Measurements from ENCODE around the gene TSHZ2.
"Not testable (repeated sequence)": the region's sequence is repeated elsewhere in the genome, so short reads cannot be mapped to it uniquely, and the experiment has no call there.

The TSHZ2 gene

GRCh38 chr20:53515749-53516148, 543.6 kb downstream of the TSHZ2 start:
- H2AFZ ChIP-seq (ENCODE audit: low read depth, low read length): no peak overlapping the region
- WGBS: 100% methylated on average over 3 of the region's 4 CpGs

DNA sequence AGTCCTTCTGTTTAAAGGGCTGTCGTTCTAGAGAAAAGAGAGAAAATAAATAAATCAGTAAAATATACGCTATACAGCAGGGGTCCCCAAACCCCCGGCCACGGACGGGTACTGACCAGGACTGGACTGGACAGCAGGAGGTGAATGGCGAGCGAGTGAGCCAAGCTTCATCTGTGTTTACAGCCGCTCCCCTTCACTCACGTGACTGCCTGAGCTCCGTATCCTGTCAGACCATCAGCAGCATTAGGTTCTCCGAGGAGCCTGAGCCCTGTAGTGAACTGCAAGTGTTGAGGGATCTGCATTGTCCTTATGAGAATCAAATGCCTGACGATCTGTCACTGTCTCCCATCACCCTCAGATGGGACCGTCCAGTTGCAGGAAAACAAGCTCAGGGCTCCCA, 545.0 kb downstream of the TSHZ2 start:
- Histone ChIP-seq H4K8ac (ENCODE audit: low read length) (no peak overlapping the region), H3K18ac (ENCODE audit: low read depth in 1 of 2, low read length in 2 of 2) (no peak overlapping the region), H2AFZ (ENCODE audit: low read depth, low read length) (no peak overlapping the region), H4K91ac (ENCODE audit: low read length) (no peak overlapping the region), H3K4ac (ENCODE audit: low read depth in 1 of 2, low read length in 2 of 2) (no peak overlapping the region), H3K4me1 (ENCODE audit: control insufficient read depth, insufficient read depth, low read depth, low read length) (no peaks in the 10 kb centered on the region), H3K27me3 (ENCODE audit: control insufficient read depth in 1 of 2, insufficient read depth in 1 of 2, low read length in 2 of 2) (no peaks in the 10 kb centered on the region), H3K9ac (ENCODE audit: low read length) (no peak overlapping the region), H3K14ac (ENCODE audit: low read length in 2 of 2) (no peak overlapping the region), H3K27ac (ENCODE audit: low read length, poor library complexity, severe bottlenecking) (no peak overlapping the region), H3K23ac (ENCODE audit: low read length in 2 of 2) (no peak overlapping the region), H3K9me3 (ENCODE audit: control insufficient read depth, low read length) (no peaks in the 10 kb centered on the region), H2BK120ac (ENCODE audit: low read depth, low read length) (no peak overlapping the region), H2BK12ac (ENCODE audit: low read length in 2 of 2) (no peak overlapping the region), H3K36me3 (ENCODE audit: control insufficient read depth in 1 of 2, insufficient read depth in 2 of 2, low read depth in 1 of 2, low read length in 2 of 2) (no peaks in the 10 kb centered on the region), H2BK5ac (ENCODE audit: low read depth, low read length, poor library complexity, severe bottlenecking) (no peak overlapping the region), H3K4me2 (ENCODE audit: low read length, poor library complexity, severe bottlenecking) (no peak overlapping the region), H2AK5ac (ENCODE audit: low read length, severe bottlenecking) (no peak overlapping the region), H3K79me1 (replicated peaks; ENCODE audit: low read length, poor library complexity, severe bottlenecking) (no peaks in the 10 kb centered on the region), H3K4me3 (ENCODE audit: insufficient read depth in 1 of 2, low read depth in 1 of 2, low read length in 2 of 2) (no peak overlapping the region), H2BK15ac (ENCODE audit: low read depth, poor library complexity, severe bottlenecking) (no peak overlapping the region)
- WGBS: 85% methylated on average over 12 of the region's 13 CpGs
- no peak for DNase-seq

More at GRCh38 chr20:53515749-53516148, 543.6 kb downstream of the TSHZ2 start:
- H3K9ac ChIP-seq (ENCODE audit: low read length): no peak overlapping the region
- H3K4ac ChIP-seq (ENCODE audit: low read depth in 1 of 2, low read length in 2 of 2): no peak overlapping the region
- H2AK5ac ChIP-seq (ENCODE audit: low read length, severe bottlenecking): no peak overlapping the region
- H2BK12ac ChIP-seq (ENCODE audit: low read length in 2 of 2): no peak overlapping the region
- H3K14ac ChIP-seq (ENCODE audit: low read length in 2 of 2): no peak overlapping the region
- no peak overlapping the region for H3K18ac ChIP-seq (ENCODE audit: low read depth in 1 of 2, low read length in 2 of 2)
- no peak overlapping the region for H3K27ac ChIP-seq (ENCODE audit: low read length, poor library complexity, severe bottlenecking)
- no peak overlapping the region for H2BK5ac ChIP-seq (ENCODE audit: low read depth, low read length, poor library complexity, severe bottlenecking)
- no peak overlapping the region for H2BK120ac ChIP-seq (ENCODE audit: low read depth, low read length)
- H3K23ac ChIP-seq (ENCODE audit: low read length in 2 of 2): no peak overlapping the region
- no peak for DNase-seq
- H3K4me3 ChIP-seq (ENCODE audit: insufficient read depth in 1 of 2, low read depth in 1 of 2, low read length in 2 of 2): no peak overlapping the region
- H3K4me2 ChIP-seq (ENCODE audit: low read length, poor library complexity, severe bottlenecking): no peak overlapping the region
- no peaks in the 10 kb centered on the region for H3K79me1 ChIP-seq (replicated peaks; ENCODE audit: low read length, poor library complexity, severe bottlenecking)
- H3K27me3 ChIP-seq (ENCODE audit: control insufficient read depth in 1 of 2, insufficient read depth in 1 of 2, low read length in 2 of 2): no peaks in the 10 kb centered on the region
- no peak overlapping the region for H4K8ac ChIP-seq (ENCODE audit: low read length)
- H3K4me1 ChIP-seq (ENCODE audit: control insufficient read depth, insufficient read depth, low read depth, low read length): no peaks in the 10 kb centered on the region
- no peaks in the 10 kb centered on the region for H3K36me3 ChIP-seq (ENCODE audit: control insufficient read depth in 1 of 2, insufficient read depth in 2 of 2, low read depth in 1 of 2, low read length in 2 of 2)
- H2BK15ac ChIP-seq (ENCODE audit: low read depth, poor library complexity, severe bottlenecking): no peak overlapping the region
- no peak overlapping the region for H4K91ac ChIP-seq (ENCODE audit: low read length)
- H3K9me3 ChIP-seq (ENCODE audit: control insufficient read depth, low read length): no peaks in the 10 kb centered on the region

- H2BK120ac ChIP-seq (ENCODE audit: low read depth, low read length); H3K4me1 ChIP-seq (ENCODE audit: control insufficient read depth, insufficient read depth, low read depth, low read length); H3K18ac ChIP-seq (ENCODE audit: low read depth in 1 of 2, low read length in 2 of 2); H3K27me3 ChIP-seq (ENCODE audit: control insufficient read depth in 1 of 2, insufficient read depth in 1 of 2, low read length in 2 of 2); H2BK5ac ChIP-seq (ENCODE audit: low read depth, low read length, poor library complexity, severe bottlenecking); H2AK5ac ChIP-seq (ENCODE audit: low read length, severe bottlenecking); H3K4me3 ChIP-seq (ENCODE audit: insufficient read depth in 1 of 2, low read depth in 1 of 2, low read length in 2 of 2); H3K4me2 ChIP-seq (ENCODE audit: low read length, poor library complexity, severe bottlenecking); H3K27ac ChIP-seq (ENCODE audit: low read length, poor library complexity, severe bottlenecking); H3K79me1 ChIP-seq (replicated peaks; ENCODE audit: low read length, poor library complexity, severe bottlenecking); H2AFZ ChIP-seq (ENCODE audit: low read depth, low read length); H3K4ac ChIP-seq (ENCODE audit: low read depth in 1 of 2, low read length in 2 of 2); H3K23ac ChIP-seq (ENCODE audit: low read length in 2 of 2); H3K36me3 ChIP-seq (ENCODE audit: control insufficient read depth in 1 of 2, insufficient read depth in 2 of 2, low read depth in 1 of 2, low read length in 2 of 2); H2BK12ac ChIP-seq (ENCODE audit: low read length in 2 of 2); H3K14ac ChIP-seq (ENCODE audit: low read length in 2 of 2); H2BK15ac ChIP-seq (ENCODE audit: low read depth, poor library complexity, severe bottlenecking); H4K91ac ChIP-seq (ENCODE audit: low read length); H4K8ac ChIP-seq (ENCODE audit: low read length); H3K9ac ChIP-seq (ENCODE audit: low read length); H3K9me3 ChIP-seq (ENCODE audit: control insufficient read depth, low read length): not testable (repeated sequence)
- WGBS: 82% methylated on average over 5 of the region's 5 CpGs
- peak; percentile 9 for DNase-seq
Observed at GRCh38 chr20:53521421-53521820, 549.3 kb downstream of the TSHZ2 start.

- DNase-seq: no peak
- Histone ChIP-seq H3K36me3 (ENCODE audit: control insufficient read depth in 1 of 2, insufficient read depth in 2 of 2, low read depth in 1 of 2, low read length in 2 of 2) (no peaks in the 10 kb centered on the region), H3K9me3 (ENCODE audit: control insufficient read depth, low read length) (no peaks in the 10 kb centered on the region), H3K27ac (ENCODE audit: low read length, poor library complexity, severe bottlenecking) (no peak overlapping the region), H2AFZ (ENCODE audit: low read depth, low read length) (no peak overlapping the region), H2AK5ac (ENCODE audit: low read length, severe bottlenecking) (no peak overlapping the region), H3K9ac (ENCODE audit: low read length) (no peak overlapping the region), H2BK12ac (ENCODE audit: low read length in 2 of 2) (no peak overlapping the region), H3K18ac (ENCODE audit: low read depth in 1 of 2, low read length in 2 of 2) (no peak overlapping the region), H3K79me1 (replicated peaks; ENCODE audit: low read length, poor library complexity, severe bottlenecking) (no peaks in the 10 kb centered on the region), H4K8ac (ENCODE audit: low read length) (no peak overlapping the region), H4K91ac (ENCODE audit: low read length) (no peak overlapping the region), H3K4me1 (ENCODE audit: control insufficient read depth, insufficient read depth, low read depth, low read length) (no peaks in the 10 kb centered on the region), H3K4ac (ENCODE audit: low read depth in 1 of 2, low read length in 2 of 2) (no peak overlapping the region), H3K27me3 (ENCODE audit: control insufficient read depth in 1 of 2, insufficient read depth in 1 of 2, low read length in 2 of 2) (peaks cover 0 to 4% of the 10 kb centered on the region in 2 experiments), H3K4me3 (ENCODE audit: insufficient read depth in 1 of 2, low read depth in 1 of 2, low read length in 2 of 2) (no peak overlapping the region), H3K23ac (ENCODE audit: low read length in 2 of 2) (no peak overlapping the region), H2BK15ac (ENCODE audit: low read depth, poor library complexity, severe bottlenecking) (no peak overlapping the region), H2BK5ac (ENCODE audit: low read depth, low read length, poor library complexity, severe bottlenecking) (no peak overlapping the region), H2BK120ac (ENCODE audit: low read depth, low read length) (no peak overlapping the region), H3K4me2 (ENCODE audit: low read length, poor library complexity, severe bottlenecking) (no peak overlapping the region), H3K14ac (ENCODE audit: low read length in 2 of 2) (no peak overlapping the region)
- WGBS: 90% methylated on average over 3 of the region's 3 CpGs
Observed at GRCh38 chr20:53522026-53522425, 549.9 kb downstream of the TSHZ2 start.

All from mesenchymal stem cell (in vitro differentiated cells and primary cell).